Astrocyte of the cerebellum (primary cell): ENCODE results near the gene PRPSAP1.
A peak's percentile ranks its signal among the peaks of the same experiment; 100 is the strongest.
"Not testable (repeated sequence)": the region's sequence is repeated elsewhere in the genome, so short reads cannot be mapped to it uniquely, and the experiment has no call there.

Experiments
- DNase-seq: peaks from one replicate; pipeline ENCODE4 v3.0.0-alpha.2; 2011; ENCODE audit warnings: low read depth
- H3K4me3 ChIP-seq: 2 replicates; pipeline ENCODE4 v1.5.1; 2011; ENCODE audit warnings: mild to moderate bottlenecking, low read depth, low read length, moderate library complexity
- in situ Hi-C: cut with HindIII; loops from 2 replicates; pipeline ENCODE4 v1.10.0; 2017; ENCODE audit warnings: low sequenced_read_pairs
- TF ChIP-seq, protein P1 (sequence below): IDR thresholded peaks from 2 replicates; pipeline ENCODE4 v1.5.1; 2012; ENCODE audit warnings: low read length, low read depth, moderate library complexity, mild to moderate bottlenecking; ENCODE audit errors: missing control alignments

PRPSAP1 gene

DNA sequence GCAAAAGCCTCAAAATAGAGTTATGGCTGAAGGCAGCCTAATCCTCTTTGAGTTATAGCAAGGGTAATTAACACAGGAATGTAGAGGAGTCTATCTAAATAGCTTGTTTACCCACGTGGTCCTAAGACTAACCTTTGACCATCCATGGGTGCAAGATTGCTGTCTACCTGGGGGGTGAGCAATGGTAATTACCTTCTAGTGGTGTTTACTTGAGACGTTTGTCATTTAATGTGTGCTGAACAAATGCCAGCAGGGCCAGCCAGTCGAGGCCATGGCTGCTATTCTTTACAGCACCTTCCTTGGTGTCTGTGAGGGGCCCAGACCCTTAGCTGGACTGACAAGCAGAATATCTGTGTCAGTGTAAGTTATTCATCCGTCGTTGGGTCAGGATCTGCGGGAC lies 13.9 kb upstream of the PRPSAP1 start:
- H3K4me3 ChIP-seq: no peak overlapping the region
- in situ Hi-C loops: no loop called here
- no peak for DNase-seq
- TF ChIP-seq, protein P1, sequence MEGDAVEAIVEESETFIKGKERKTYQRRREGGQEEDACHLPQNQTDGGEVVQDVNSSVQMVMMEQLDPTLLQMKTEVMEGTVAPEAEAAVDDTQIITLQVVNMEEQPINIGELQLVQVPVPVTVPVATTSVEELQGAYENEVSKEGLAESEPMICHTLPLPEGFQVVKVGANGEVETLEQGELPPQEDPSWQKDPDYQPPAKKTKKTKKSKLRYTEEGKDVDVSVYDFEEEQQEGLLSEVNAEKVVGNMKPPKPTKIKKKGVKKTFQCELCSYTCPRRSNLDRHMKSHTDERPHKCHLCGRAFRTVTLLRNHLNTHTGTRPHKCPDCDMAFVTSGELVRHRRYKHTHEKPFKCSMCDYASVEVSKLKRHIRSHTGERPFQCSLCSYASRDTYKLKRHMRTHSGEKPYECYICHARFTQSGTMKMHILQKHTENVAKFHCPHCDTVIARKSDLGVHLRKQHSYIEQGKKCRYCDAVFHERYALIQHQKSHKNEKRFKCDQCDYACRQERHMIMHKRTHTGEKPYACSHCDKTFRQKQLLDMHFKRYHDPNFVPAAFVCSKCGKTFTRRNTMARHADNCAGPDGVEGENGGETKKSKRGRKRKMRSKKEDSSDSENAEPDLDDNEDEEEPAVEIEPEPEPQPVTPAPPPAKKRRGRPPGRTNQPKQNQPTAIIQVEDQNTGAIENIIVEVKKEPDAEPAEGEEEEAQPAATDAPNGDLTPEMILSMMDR: no peak

DNA sequence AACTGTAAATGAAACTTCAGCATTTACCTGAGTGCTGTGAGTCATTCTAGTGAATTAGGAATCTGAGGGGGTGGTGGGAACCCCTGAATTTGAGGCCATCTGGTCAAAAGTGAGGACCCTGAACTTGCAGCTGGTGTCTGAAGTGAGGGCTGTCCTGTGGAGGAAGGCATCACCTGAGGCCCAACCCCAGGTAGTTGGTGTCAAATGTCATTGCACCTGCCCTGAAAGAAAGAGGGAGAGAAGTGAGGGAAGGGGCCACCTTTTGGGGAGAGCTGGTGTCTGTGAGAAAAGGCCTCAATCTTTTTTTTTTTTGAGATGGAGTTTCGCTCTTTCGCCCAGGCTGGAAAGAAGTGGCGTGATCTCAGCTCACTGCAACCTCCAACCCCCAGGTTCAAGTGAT lies 12.5 kb upstream of the PRPSAP1 start:
- TF ChIP-seq, protein P1: no peak
- in situ Hi-C loops: no loop called here
- H3K4me3 ChIP-seq: no peak overlapping the region
- no peak for DNase-seq

DNA sequence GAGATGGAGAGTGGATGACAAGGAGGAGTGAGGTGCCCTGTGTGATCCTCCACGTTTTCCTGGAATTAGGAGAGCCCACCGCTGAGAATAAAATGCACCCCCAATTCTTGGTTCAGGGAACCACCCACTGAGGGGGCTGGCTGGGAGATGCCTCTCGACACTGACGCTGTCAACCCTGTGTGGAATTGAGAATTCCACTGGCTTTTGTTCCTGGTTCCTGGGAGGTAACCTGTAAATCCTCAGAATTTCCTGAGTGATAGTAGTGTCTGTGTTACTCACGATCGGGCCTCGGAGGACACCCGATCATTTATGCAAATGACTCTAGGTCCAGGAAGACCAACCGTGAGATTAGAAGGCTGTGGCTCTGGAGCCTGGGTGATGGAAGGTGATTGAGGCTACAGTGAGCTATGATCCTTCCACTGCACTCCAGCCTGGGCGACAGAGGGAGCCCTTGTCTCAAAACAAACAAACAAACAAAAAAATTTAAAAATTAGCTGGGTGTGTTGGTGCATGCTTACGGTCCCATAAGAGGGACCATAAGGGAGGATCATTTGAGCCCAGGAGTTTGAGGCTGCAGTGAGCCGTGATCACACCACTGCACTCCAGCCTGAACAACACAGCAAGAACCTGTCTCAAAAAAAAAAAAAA lies 11.7 kb upstream of the PRPSAP1 start:
- TF ChIP-seq, protein P1: peak; percentile 29
- no peak overlapping the region for H3K4me3 ChIP-seq
- no peak for DNase-seq
- in situ Hi-C loops: no loop called here

DNA sequence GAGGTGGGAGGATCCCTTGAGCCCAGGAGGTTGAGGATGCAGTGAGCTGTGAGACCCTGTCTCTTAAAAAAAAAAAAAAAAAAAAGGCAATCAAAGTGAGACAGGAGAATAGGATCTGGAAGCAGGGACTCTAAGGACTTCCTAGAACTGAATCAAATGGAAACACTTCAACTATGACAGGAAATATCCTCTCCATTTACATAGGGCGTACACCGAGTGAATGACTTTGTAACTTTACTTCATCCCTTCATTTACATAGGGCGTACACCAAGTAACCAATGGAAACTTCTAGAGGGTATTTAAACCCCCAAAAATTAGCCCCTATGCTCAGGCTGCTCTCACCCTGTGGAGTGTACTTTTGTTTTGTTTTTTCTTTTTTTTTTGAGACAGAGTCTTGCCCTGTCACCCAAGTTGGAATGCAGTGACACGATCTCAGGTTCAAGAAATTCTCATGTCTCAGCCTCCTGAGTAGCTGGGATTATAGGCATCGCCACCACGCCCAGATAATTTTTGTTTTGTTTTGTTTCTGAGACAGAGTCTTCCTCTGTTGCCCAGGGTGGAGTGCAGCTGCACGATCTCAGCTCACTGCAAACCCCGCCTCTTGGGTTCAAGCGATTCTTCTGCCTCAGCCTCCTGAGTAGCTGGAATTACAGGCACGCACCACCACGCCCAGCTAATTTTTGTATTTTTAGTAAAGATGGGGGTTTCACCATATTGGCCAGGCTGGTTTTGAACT lies 9.6 kb upstream of the PRPSAP1 start:
- no peak overlapping the region for H3K4me3 ChIP-seq
- DNase-seq: no peak
- TF ChIP-seq, protein P1: no peak
- in situ Hi-C loops: no loop called here

DNA sequence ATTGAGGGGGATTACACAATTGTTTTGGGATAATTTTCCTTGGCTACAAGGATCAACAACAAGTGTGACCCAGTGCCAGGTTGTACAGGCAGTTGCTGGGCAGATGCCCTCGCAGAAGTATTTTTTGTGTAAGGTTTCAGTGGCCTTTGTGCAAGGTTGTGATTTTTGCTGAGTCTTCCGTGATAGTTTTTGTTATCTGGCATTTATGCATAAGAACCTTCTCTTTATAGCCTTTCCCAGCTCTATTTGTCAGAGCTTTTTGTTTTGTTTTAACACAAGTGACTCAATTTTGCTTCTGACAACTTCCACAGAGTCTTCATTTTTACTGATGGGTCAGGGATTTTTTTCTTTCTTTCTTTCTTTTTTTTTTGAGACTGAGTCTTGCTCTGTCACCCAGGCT lies 6.7 kb upstream of the PRPSAP1 start:
- DNase-seq: no peak
- in situ Hi-C loops: no loop called here

DNA sequence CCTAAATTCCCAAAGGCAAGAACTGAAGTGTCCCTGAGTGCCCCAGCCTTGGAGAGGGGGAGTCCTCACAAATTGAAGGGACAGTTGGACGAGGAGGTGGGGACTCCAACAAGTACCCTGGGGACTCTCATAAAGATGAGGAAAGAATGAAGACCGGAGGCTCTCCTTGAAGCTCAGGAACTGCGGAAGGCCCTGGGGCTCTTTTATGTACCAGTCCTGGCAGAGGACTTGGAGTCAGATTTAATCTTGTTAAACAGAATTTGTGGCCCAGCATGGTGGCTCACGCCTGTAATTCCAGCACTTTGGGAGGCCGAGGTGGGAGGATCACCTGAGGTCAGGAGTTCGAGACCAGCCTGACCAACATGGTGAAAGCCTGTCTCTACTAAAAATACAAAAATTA lies 6.1 kb upstream of the PRPSAP1 start:
- DNase-seq, H3K4me3 ChIP-seq, in situ Hi-C loops: not testable (repeated sequence)

More for the DNA sequence above, 6.7 kb upstream of the PRPSAP1 start:
- no peak overlapping the region for H3K4me3 ChIP-seq
- TF ChIP-seq, protein P1: no peak

DNA sequence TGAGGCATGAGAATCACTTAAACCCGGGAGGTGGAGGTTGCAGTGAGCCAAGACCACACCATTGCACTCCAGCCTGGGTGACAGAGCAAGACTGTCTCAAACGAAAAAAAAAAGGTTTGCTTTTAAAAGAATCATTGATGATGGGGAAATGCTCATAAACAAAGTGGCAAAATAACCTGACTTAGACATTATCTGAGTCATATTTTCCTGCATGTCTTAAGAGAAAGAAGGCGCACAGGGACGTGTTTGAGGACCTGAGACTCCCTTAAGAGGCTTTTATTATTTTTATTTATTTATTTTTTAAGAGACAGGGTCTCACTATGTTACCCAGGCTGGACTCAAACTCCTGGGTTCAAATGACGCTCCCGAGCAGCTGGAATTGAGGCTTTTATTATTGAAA lies 5.7 kb upstream of the PRPSAP1 start:
- in situ Hi-C loops: no loop called here

More for the DNA sequence above, 5.7 kb upstream of the PRPSAP1 start:
- DNase-seq: no peak
- TF ChIP-seq, protein P1: no peak
- H3K4me3 ChIP-seq: no peak overlapping the region
